Breast epithelium (tissue), 3 donors: Measurements from ENCODE around the gene DESI1.

Experiments used
- POLR2A ChIP-seq: fragments of 450-650 bp; IDR thresholded peaks from one replicate; pipeline ENCODE4 v1.6.1; 2016; ENCODE audit warnings: antibody characterized with exemption, mild to moderate bottlenecking, moderate library complexity
- POLR2AphosphoS5 ChIP-seq, 3 donors: sonication (generic); formaldehyde crosslinking; IDR thresholded peaks; one replicate each; pipeline ENCODE4 v1.6.1; 2017; ENCODE audit warnings: antibody characterized with exemption in 3 of 3
- TF ChIP-seq, protein P1 (sequence below), 3 donors: fragments of 450-650 bp; IDR thresholded peaks; one replicate each; pipeline ENCODE4 v1.5.1; 2016 to 2017; ENCODE audit warnings: antibody characterized with exemption in 3 of 3, mild to moderate bottlenecking in 3 of 3, moderate library complexity in 3 of 3

- TF ChIP-seq POLR2A, result no peak
- TF ChIP-seq POLR2AphosphoS5 (IDR thresholded peaks at IDR 0.05), result no peak
- TF ChIP-seq, protein P1, sequence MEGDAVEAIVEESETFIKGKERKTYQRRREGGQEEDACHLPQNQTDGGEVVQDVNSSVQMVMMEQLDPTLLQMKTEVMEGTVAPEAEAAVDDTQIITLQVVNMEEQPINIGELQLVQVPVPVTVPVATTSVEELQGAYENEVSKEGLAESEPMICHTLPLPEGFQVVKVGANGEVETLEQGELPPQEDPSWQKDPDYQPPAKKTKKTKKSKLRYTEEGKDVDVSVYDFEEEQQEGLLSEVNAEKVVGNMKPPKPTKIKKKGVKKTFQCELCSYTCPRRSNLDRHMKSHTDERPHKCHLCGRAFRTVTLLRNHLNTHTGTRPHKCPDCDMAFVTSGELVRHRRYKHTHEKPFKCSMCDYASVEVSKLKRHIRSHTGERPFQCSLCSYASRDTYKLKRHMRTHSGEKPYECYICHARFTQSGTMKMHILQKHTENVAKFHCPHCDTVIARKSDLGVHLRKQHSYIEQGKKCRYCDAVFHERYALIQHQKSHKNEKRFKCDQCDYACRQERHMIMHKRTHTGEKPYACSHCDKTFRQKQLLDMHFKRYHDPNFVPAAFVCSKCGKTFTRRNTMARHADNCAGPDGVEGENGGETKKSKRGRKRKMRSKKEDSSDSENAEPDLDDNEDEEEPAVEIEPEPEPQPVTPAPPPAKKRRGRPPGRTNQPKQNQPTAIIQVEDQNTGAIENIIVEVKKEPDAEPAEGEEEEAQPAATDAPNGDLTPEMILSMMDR (IDR thresholded peaks at IDR 0.05), result no peak
These were observed 4.7 kb upstream of the DESI1 start for GRCh38 chr22:41625577-41625976.
